HepG2 (cell line): ENCODE data around the gene SLC5A5. TPM values are rescaled to one million over a fixed set of nuclear protein-coding genes. Genes with fewer than 3 reads are reported as not detected.
A peak's percentile ranks its signal among the peaks of the same experiment; 100 is the strongest.

Experiments
- ASH2L ChIP-seq: fragments of 300-600, 200-600 bp; sonication (generic); IDR thresholded peaks from 2 replicates; pipeline ENCODE4 v1.7.0; 2017; ENCODE audit warnings: low read depth, mild to moderate bottlenecking, moderate library complexity, mixed read lengths, low read length; ENCODE audit not compliant: insufficient read length
- CENPBD1 ChIP-seq: sonication (generic); formaldehyde crosslinking; IDR thresholded peaks from 2 replicates; pipeline ENCODE4 v1.8.0; 2022; ENCODE audit warnings: missing genetic modification reagents, low read depth, mild to moderate bottlenecking, borderline replicate concordance
- ESRRA ChIP-seq: sonication (generic); formaldehyde crosslinking; IDR thresholded peaks from 2 replicates; pipeline ENCODE4 v1.5.1; 2020; ENCODE audit warnings: mild to moderate bottlenecking, low read depth, missing genetic modification reagents
- KLF6 ChIP-seq: IDR thresholded peaks from 2 replicates; pipeline ENCODE4 v1.8.0; 2016; ENCODE audit warnings: missing biosample characterization, missing genetic modification reagents
- MBD4 ChIP-seq: IDR thresholded peaks from 2 replicates; pipeline ENCODE4 v1.6.1; 2012; ENCODE audit warnings: low read length, inconsistent platforms, borderline replicate concordance
- MBNL3 ChIP-seq: fragments of 250-450 bp; sonication (Bioruptor Pico); conservative IDR thresholded peaks from 2 replicates; pipeline ENCODE4 v1.8.0; 2022; ENCODE audit warnings: mild to moderate bottlenecking, inconsistent platforms
- MED13 ChIP-seq: sonication (generic); formaldehyde crosslinking; IDR thresholded peaks from 2 replicates; pipeline ENCODE4 v1.5.0; 2020; ENCODE audit warnings: missing genetic modification reagents
- NRL ChIP-seq: sonication (generic); formaldehyde crosslinking; IDR thresholded peaks from 2 replicates; pipeline ENCODE4 v1.5.0; 2020; ENCODE audit warnings: missing genetic modification reagents, mild to moderate bottlenecking, moderate library complexity, borderline replicate concordance
- PHB2 ChIP-seq: fragments of 450-650 bp; IDR thresholded peaks from 2 replicates; pipeline ENCODE4 v1.6.1; 2018; ENCODE audit not compliant: partially characterized antibody
- PHF5A ChIP-seq: IDR thresholded peaks from one replicate; pipeline ENCODE4 v1.6.1; 2018; ENCODE audit warnings: low read depth, missing genetic modification reagents; ENCODE audit not compliant: unreplicated experiment
- POLR2G ChIP-seq: fragments of 200-400 bp; formaldehyde crosslinking; IDR thresholded peaks from 2 replicates; pipeline ENCODE4 v1.6.1; 2018; ENCODE audit warnings: mild to moderate bottlenecking, low read depth, low read length, moderate library complexity
- REST ChIP-seq, 2 experiments: IDR thresholded peaks; 2 replicates each; pipeline ENCODE4 v1.6.1; 2011 to 2012; ENCODE audit warnings: low read length in 2 of 2, borderline replicate concordance in 1 of 2, low read depth in 1 of 2, mild to moderate bottlenecking in 1 of 2, moderate library complexity in 1 of 2
- SKIL ChIP-seq: sonication (generic); formaldehyde crosslinking; IDR thresholded peaks from 2 replicates; pipeline ENCODE4 v1.8.0; 2022; ENCODE audit warnings: missing genetic modification reagents, mild to moderate bottlenecking, moderate library complexity, borderline replicate concordance
- TIGD3 ChIP-seq: sonication (generic); formaldehyde crosslinking; IDR thresholded peaks from 2 replicates; pipeline ENCODE4 v1.5.1; 2020; ENCODE audit warnings: mild to moderate bottlenecking, missing genetic modification reagents, borderline replicate concordance
- U2AF1 ChIP-seq: fragments of 200-400 bp; formaldehyde crosslinking; optimal IDR thresholded peaks from 2 replicates; pipeline ENCODE3; 2017; ENCODE audit warnings: mild to moderate bottlenecking, low read depth, low read length
- ZFP36L2 ChIP-seq: sonication (generic); formaldehyde crosslinking; IDR thresholded peaks from 2 replicates; pipeline ENCODE4 v1.4.0; 2020; ENCODE audit warnings: missing genetic modification reagents
- ZFP62 ChIP-seq: sonication (generic); formaldehyde crosslinking; IDR thresholded peaks from 2 replicates; pipeline ENCODE4 v1.4.0; 2020; ENCODE audit warnings: missing genetic modification reagents
- ZMYM2 ChIP-seq: sonication (generic); formaldehyde crosslinking; IDR thresholded peaks from 2 replicates; pipeline ENCODE4 v1.8.0; 2022; ENCODE audit warnings: mild to moderate bottlenecking, missing genetic modification reagents
- ZNF557 ChIP-seq: sonication (generic); formaldehyde crosslinking; IDR thresholded peaks from 2 replicates; pipeline ENCODE4 v1.4.0; 2020; ENCODE audit warnings: missing genetic modification reagents
- ZNF703 ChIP-seq: sonication (generic); formaldehyde crosslinking; IDR thresholded peaks from 2 replicates; pipeline ENCODE4 v1.5.1; 2020; ENCODE audit warnings: missing genetic modification reagents, mild to moderate bottlenecking, moderate library complexity, borderline replicate concordance
- ZNF761 ChIP-seq: sonication (generic); formaldehyde crosslinking; conservative IDR thresholded peaks from 2 replicates; pipeline ENCODE4 v1.4.0; 2020; ENCODE audit warnings: mild to moderate bottlenecking, missing genetic modification reagents
- ZNF772 ChIP-seq: sonication (generic); formaldehyde crosslinking; IDR thresholded peaks from 2 replicates; pipeline ENCODE4 v1.5.0; 2020; ENCODE audit warnings: mild to moderate bottlenecking, missing genetic modification reagents
- polyA plus RNA-seq, 8 experiments: library from polyadenylated mRNA; depleted of rRNA in 3 of 8; stranded (reverse) in 7 of 8; unstranded in 1 of 8; fragments of >200 nt; fragmentation: Illumina TruSeq in 4 of 8; extraction: Trizol in 4 of 8; gene quantifications; 2 replicates each; pipeline versions ENCODE4 v1.2.1 to v1.2.3, GENCODE V29; 2011 to 2016; ENCODE audit warnings: low read depth in 4 of 8, missing spikeins in 1 of 8, mixed read lengths in 1 of 8; ENCODE audit not compliant: insufficient read depth in 1 of 8
- total RNA-seq, 5 experiments: library from RNA; depleted of rRNA; stranded (reverse); fragments of >200 nt; fragmentation: Illumina TruSeq; extraction: Trizol; gene quantifications; 2 replicates each; pipeline ENCODE4 v1.2.3, GENCODE V29; 2016; ENCODE audit warnings: low read depth in 1 of 5

SLC5A5 gene
- total and polyA plus RNA-seq, 2 of the 13 experiments (the other 11 are each of a cell fraction or from before 2014, with no cell fraction given) = not detected

- peak; percentile 29 for TF ChIP-seq POLR2G
- TF ChIP-seq U2AF1 = peak; percentile 77
- peak; percentile 2 for TF ChIP-seq ASH2L
- TF ChIP-seq ESRRA (CRISPR knock-in tag) = no peak
- no peak for TF ChIP-seq REST (IDR thresholded peaks at IDR 0.05; ENCODE audit: borderline replicate concordance in 1 of 2, low read depth in 1 of 2, low read length in 2 of 2)
- no peak; the same call in 1 of the 2 replicates for TF ChIP-seq ZNF703
- no peak for TF ChIP-seq MBD4
- no peak for TF ChIP-seq ZNF761 (CRISPR knock-in tag)
- no peak for TF ChIP-seq SKIL (CRISPR knock-in tag)
- TF ChIP-seq PHF5A = no peak
- TF ChIP-seq ZNF557 (CRISPR knock-in tag) = 0 out of 2 replicates have a peak, but pooled peaks have one; percentile 19
- no peak for TF ChIP-seq PHB2
- no peak; the same call in 1 of the 2 replicates for TF ChIP-seq TIGD3 (CRISPR knock-in tag)
- TF ChIP-seq MED13 (CRISPR knock-in tag) = no peak
- no peak for TF ChIP-seq MBNL3 (CRISPR knock-in tag)
- no peak for TF ChIP-seq ZFP62 (CRISPR knock-in tag)
- no peak for TF ChIP-seq KLF6 (CRISPR knock-in tag)
- no peak for TF ChIP-seq ZMYM2 (CRISPR knock-in tag)
- no peak for TF ChIP-seq NRL (CRISPR knock-in tag)
- TF ChIP-seq ZNF772 (CRISPR knock-in tag) = no peak
- no peak for TF ChIP-seq ZFP36L2 (CRISPR knock-in tag)
- 0 out of 2 replicates have a peak, but pooled peaks have one; percentile 66 for TF ChIP-seq CENPBD1 (CRISPR knock-in tag)
Measured at GRCh38 chr19:17860331-17860992, 11.3 kb upstream of the SLC5A5 start (continued).
